GM23338 (cell line): Measurements from ENCODE around the gene FTL.

Experiments
- CTCF ChIP-seq, 2 experiments: fragments of 200-600 bp in 1 of 2; sonication (generic) in 1 of 2; conservative IDR thresholded peaks; 2 replicates each; pipeline versions ENCODE4 v1.5.1 to v1.6.1; 2016 to 2017; ENCODE audit warnings: antibody characterized with exemption in 2 of 2, low read depth in 2 of 2, mild to moderate bottlenecking in 2 of 2, moderate library complexity in 1 of 2
- EZH2 ChIP-seq: fragments of 200-600 bp; sonication (generic); IDR thresholded peaks from one replicate; pipeline ENCODE4 v1.8.0; 2017; ENCODE audit warnings: antibody characterized with exemption, mild to moderate bottlenecking, low read depth; ENCODE audit not compliant: unreplicated experiment
- POLR2AphosphoS5 ChIP-seq: IDR thresholded peaks from 2 replicates; pipeline ENCODE4 v1.6.1; 2016; ENCODE audit warnings: antibody characterized with exemption, low read depth
- TF ChIP-seq, protein P1 (sequence below): IDR thresholded peaks from one replicate; pipeline ENCODE4 v1.6.1; 2018; ENCODE audit warnings: antibody characterized with exemption; ENCODE audit not compliant: unreplicated experiment

GRCh38 chr19:48989701-48990291 is 24.7 kb downstream of the FTL start:
- TF ChIP-seq EZH2 (no peak), CTCF (conservative IDR thresholded peaks at IDR 0.05; ENCODE audit: low read depth in 2 of 2) (no peak), POLR2AphosphoS5 (no peak)
- TF ChIP-seq, protein P1, sequence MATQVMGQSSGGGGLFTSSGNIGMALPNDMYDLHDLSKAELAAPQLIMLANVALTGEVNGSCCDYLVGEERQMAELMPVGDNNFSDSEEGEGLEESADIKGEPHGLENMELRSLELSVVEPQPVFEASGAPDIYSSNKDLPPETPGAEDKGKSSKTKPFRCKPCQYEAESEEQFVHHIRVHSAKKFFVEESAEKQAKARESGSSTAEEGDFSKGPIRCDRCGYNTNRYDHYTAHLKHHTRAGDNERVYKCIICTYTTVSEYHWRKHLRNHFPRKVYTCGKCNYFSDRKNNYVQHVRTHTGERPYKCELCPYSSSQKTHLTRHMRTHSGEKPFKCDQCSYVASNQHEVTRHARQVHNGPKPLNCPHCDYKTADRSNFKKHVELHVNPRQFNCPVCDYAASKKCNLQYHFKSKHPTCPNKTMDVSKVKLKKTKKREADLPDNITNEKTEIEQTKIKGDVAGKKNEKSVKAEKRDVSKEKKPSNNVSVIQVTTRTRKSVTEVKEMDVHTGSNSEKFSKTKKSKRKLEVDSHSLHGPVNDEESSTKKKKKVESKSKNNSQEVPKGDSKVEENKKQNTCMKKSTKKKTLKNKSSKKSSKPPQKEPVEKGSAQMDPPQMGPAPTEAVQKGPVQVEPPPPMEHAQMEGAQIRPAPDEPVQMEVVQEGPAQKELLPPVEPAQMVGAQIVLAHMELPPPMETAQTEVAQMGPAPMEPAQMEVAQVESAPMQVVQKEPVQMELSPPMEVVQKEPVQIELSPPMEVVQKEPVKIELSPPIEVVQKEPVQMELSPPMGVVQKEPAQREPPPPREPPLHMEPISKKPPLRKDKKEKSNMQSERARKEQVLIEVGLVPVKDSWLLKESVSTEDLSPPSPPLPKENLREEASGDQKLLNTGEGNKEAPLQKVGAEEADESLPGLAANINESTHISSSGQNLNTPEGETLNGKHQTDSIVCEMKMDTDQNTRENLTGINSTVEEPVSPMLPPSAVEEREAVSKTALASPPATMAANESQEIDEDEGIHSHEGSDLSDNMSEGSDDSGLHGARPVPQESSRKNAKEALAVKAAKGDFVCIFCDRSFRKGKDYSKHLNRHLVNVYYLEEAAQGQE: no peak
